ENCODE measurements around the gene AMMECR1. TPM values are rescaled to one million over a fixed set of nuclear protein-coding genes. Genes with fewer than 3 reads are reported as not detected.

AMMECR1 gene
- total RNA-seq, 4 donors from 2014 or later: 3.0 to 5.1 (median 3.7) TPM

DNA sequence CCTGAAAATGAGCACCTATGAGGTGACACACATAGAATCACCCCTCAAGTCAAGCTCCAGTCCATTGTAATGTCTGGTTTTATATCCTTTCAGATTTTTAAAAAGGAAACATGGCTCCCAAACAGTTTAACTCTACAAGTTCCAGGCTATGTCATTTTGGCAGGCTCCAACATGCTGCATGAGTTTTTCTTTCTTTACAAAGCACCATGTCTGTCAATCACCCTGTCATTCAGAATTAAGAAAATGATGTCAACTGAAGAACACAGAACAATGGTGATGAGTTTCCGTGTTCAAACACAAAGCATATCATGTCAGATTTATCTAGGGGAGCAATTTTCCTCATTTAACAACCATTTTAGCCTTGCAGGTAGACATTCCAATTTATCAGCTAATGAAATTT is 106.5 kb downstream of the AMMECR1 start:
- TF ChIP-seq, protein P1, sequence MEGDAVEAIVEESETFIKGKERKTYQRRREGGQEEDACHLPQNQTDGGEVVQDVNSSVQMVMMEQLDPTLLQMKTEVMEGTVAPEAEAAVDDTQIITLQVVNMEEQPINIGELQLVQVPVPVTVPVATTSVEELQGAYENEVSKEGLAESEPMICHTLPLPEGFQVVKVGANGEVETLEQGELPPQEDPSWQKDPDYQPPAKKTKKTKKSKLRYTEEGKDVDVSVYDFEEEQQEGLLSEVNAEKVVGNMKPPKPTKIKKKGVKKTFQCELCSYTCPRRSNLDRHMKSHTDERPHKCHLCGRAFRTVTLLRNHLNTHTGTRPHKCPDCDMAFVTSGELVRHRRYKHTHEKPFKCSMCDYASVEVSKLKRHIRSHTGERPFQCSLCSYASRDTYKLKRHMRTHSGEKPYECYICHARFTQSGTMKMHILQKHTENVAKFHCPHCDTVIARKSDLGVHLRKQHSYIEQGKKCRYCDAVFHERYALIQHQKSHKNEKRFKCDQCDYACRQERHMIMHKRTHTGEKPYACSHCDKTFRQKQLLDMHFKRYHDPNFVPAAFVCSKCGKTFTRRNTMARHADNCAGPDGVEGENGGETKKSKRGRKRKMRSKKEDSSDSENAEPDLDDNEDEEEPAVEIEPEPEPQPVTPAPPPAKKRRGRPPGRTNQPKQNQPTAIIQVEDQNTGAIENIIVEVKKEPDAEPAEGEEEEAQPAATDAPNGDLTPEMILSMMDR (IDR thresholded peaks at IDR 0.05; ENCODE audit: low read depth): no peak

DNA sequence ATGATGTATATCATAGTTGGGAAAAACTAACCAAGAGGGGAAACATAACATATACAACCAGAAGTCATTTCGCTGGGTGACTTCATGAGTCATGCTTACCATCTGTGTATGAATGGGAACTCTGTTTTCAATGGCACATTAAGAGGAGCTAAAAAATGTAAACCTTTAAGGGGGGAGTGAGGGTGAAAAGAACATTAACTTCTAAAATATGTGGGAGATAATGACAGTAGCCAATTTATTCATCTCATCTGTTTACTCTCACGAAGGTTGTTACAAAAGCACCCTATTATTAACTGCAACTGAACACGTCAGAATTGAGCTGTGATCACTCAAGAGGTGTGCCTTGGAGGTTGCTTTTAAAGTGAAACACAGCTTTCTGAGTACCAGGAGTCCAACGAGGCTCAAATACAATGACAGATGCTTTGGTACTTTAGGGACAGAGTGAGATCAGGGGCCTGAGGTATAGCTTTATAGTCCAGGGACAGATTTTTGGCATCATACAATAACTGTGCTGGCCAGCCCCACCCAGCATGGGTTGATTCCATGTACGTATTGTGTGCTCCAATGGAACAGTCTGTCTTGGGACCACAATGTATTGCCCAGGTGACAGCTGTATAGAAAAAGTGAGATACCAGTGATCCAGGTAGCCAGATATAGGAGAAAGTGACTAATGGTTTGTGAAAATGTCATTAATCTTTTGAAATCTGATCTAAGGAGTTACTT is 107.3 kb downstream of the AMMECR1 start:
- TF ChIP-seq, protein P1 (IDR thresholded peaks at IDR 0.05; ENCODE audit: low read depth): no peak

DNA sequence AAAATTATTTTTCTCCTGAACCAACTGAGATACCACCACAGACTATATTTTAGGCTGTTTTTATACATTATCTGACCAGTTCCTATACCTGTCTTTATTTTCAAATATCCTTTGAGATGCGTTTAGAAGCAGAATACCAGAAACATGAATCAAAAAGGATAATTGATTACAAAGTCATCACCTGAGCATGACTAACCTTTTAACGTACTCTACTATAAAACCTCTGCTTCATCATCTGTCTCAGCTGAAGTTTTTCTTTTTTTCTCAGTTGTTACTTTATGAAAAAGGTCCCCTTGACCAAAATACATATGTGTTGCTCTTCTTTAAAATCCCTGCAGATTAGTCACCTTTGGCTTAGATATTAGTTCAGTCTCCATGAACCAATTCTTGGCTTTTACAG is 109.8 kb downstream of the AMMECR1 start:
- TF ChIP-seq, protein P1 (IDR thresholded peaks at IDR 0.05; ENCODE audit: low read depth): no peak

DNA sequence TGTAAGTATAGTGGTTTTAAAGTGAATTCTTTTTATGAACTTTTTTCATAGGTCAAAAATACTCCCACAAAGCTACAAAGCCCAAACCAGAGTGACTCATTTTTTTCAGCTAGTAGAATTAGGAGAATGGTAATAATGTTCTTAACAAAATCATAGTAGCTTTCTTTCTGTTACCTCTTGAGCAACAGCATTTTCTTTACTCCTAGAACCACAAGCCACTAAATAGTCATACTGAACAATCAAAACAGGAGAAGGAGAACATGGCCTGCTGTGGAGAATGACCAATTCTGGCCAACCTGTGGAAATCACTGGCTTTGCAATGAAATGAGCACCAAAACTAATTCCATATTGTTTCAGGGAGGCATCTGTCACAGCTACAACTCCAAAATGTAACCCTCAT is 112.9 kb downstream of the AMMECR1 start:
- TF ChIP-seq, protein P1 (IDR thresholded peaks at IDR 0.05; ENCODE audit: low read depth): no peak

DNA sequence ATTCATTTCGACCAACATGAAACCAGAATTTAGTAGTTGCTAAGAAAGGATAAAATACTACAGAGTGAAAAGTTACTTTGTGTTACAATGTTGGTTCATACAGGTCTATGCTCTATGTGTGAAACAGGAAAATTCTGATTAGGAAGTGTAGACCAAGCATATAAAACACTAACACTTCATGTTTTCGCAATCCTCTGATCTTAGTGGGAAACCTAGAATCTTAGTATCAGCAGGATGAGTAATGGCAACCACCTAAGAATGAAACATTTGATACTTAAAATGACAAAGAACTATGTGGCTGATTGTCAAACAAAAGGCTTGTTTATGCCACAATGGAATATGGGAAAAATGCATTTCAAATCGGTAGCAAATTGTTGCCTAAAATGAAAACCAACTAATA is 116.1 kb downstream of the AMMECR1 start:
- TF ChIP-seq, protein P1 (IDR thresholded peaks at IDR 0.05; ENCODE audit: low read depth): no peak

DNA sequence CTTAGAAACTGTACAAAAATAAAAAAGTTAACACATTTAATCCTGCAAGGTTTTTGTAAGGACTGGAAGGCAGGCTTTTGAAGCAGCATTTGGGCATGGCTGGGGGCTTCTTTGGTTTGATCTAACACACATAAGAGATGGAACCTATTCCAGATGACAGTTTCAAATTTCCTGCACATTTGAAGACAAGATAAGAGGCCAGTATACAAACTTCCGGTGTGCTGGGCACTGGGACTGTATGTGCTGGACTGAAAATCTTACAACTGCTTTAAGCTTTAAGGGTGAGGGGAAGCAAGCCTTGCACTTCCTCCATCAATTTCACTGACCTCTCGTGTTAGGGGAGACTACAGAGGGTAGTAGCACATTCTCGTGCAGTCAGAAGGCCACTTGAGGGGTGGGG is 122.9 kb downstream of the AMMECR1 start:
- TF ChIP-seq, protein P1 (IDR thresholded peaks at IDR 0.05; ENCODE audit: low read depth): no peak

DNA sequence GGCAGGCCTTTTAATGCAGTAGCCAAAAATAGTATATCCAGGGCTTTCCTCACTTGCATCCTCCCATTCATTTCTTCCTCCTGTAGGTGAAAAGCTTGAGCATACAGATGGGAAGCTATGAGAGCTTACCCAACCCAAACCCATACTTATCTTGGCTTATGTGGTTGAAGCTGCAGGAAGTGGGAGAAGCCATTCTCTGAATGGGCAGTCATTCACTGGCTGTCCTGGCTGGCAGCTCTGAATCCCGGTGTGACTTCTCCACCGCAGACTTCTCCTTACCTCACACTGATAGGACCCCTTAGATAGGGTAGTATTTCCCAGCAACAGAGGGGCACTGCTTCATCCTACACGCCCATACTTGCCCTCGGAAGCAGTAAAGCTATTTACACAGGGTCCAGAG is 125.4 kb downstream of the AMMECR1 start:
- TF ChIP-seq, protein P1 (IDR thresholded peaks at IDR 0.05; ENCODE audit: low read depth): no peak
